Nephron progenitor cell (in vitro differentiated cells): Measurements from ENCODE around the gene RFC5.

Experiments used
- DNase-seq: peaks from one replicate; pipeline ENCODE4 v3.0.0; 2021
- H3K27ac Mint-ChIP-seq: 2 replicates; pipeline ENCODE4 v1.8.0; 2021; ENCODE audit warnings: mild to moderate bottlenecking, moderate library complexity, mixed read lengths
- H3K27me3 Mint-ChIP-seq: 2 replicates; pipeline ENCODE4 v1.8.0; 2021; ENCODE audit warnings: mild to moderate bottlenecking, low read depth, mixed read lengths; ENCODE audit not compliant: poor library complexity
- H3K36me3 Mint-ChIP-seq: 2 replicates; pipeline ENCODE4 v1.8.0; 2021; ENCODE audit warnings: low read depth, mixed read lengths
- H3K4me1 Mint-ChIP-seq: 2 replicates; pipeline ENCODE4 v1.8.0; 2021; ENCODE audit warnings: mixed read lengths
- H3K4me3 Mint-ChIP-seq: 2 replicates; pipeline ENCODE4 v1.8.0; 2021; ENCODE audit warnings: mild to moderate bottlenecking, moderate library complexity, mixed read lengths
- H3K9me3 Mint-ChIP-seq: 2 replicates; pipeline ENCODE4 v1.8.0; 2021; ENCODE audit warnings: mild to moderate bottlenecking, moderate library complexity, mixed read lengths
- TF ChIP-seq, protein P1 (sequence below): fragments of 200-600 bp; sonication (generic); IDR thresholded peaks from 2 replicates; pipeline ENCODE4 v1.5.0; 2021; ENCODE audit warnings: antibody characterized with exemption

The RFC5 gene

DNA sequence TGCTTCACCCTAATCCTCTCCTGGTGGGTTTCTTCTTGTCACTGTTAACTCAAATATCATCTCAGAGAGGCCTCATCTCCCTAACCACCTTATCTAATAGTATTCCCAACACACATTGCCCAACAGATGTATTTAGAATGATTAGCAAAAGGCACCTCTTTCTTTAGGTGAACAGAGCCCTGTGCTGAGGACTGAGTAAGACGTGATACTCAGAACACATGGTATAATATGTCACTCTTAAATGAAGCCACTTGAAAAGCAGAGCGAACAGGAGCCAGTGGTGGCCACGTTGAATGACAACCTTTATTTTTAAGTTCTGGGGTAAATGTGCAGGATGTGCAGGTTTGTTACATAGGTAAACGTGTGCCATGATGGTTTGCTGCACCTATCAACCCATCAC is 46.2 kb upstream of the RFC5 start:
- TF ChIP-seq, protein P1, sequence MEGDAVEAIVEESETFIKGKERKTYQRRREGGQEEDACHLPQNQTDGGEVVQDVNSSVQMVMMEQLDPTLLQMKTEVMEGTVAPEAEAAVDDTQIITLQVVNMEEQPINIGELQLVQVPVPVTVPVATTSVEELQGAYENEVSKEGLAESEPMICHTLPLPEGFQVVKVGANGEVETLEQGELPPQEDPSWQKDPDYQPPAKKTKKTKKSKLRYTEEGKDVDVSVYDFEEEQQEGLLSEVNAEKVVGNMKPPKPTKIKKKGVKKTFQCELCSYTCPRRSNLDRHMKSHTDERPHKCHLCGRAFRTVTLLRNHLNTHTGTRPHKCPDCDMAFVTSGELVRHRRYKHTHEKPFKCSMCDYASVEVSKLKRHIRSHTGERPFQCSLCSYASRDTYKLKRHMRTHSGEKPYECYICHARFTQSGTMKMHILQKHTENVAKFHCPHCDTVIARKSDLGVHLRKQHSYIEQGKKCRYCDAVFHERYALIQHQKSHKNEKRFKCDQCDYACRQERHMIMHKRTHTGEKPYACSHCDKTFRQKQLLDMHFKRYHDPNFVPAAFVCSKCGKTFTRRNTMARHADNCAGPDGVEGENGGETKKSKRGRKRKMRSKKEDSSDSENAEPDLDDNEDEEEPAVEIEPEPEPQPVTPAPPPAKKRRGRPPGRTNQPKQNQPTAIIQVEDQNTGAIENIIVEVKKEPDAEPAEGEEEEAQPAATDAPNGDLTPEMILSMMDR = no peak
- peak overlapping the region; percentile 87 for H3K4me3 Mint-ChIP-seq
- DNase-seq = no peak
- no peak overlapping the region for H3K27ac Mint-ChIP-seq
- H3K9me3 Mint-ChIP-seq = peaks cover 31% of the 10 kb centered on the region
- H3K36me3 Mint-ChIP-seq = peaks cover 4% of the 10 kb centered on the region
- H3K27me3 Mint-ChIP-seq = peaks cover 90% of the 10 kb centered on the region
- H3K4me1 Mint-ChIP-seq = peaks cover 21% of the 10 kb centered on the region

GRCh38 chr12:117972301-117972700 is 44.2 kb upstream of the RFC5 start:
- H3K27ac Mint-ChIP-seq = no peak overlapping the region

GRCh38 chr12:117975006-117975405 is 41.5 kb upstream of the RFC5 start:
- H3K27ac Mint-ChIP-seq = no peak overlapping the region
- TF ChIP-seq, protein P1 = no peak
- peaks cover 69% of the 10 kb centered on the region for H3K27me3 Mint-ChIP-seq

More at GRCh38 chr12:117972301-117972700, 44.2 kb upstream of the RFC5 start:
- DNase-seq = no peak
- Mint-ChIP-seq H3K27me3 (peaks cover 78% of the 10 kb centered on the region), H3K9me3 (peaks cover 30% of the 10 kb centered on the region), H3K4me1 (peaks cover 19% of the 10 kb centered on the region), H3K4me3 (no peak overlapping the region), H3K36me3 (peaks cover 4% of the 10 kb centered on the region)
- TF ChIP-seq, protein P1 = no peak

GRCh38 chr12:117977373-117977772 is 39.1 kb upstream of the RFC5 start:
- no peaks in the 10 kb centered on the region for H3K36me3 Mint-ChIP-seq
- no peak for DNase-seq
- no peak overlapping the region for H3K27ac Mint-ChIP-seq
- no peak overlapping the region for H3K4me3 Mint-ChIP-seq
- no peaks in the 10 kb centered on the region for H3K4me1 Mint-ChIP-seq
- H3K9me3 Mint-ChIP-seq = peaks cover 6% of the 10 kb centered on the region
- TF ChIP-seq, protein P1 = no peak
- H3K27me3 Mint-ChIP-seq = peaks cover 54% of the 10 kb centered on the region

More at GRCh38 chr12:117975006-117975405, 41.5 kb upstream of the RFC5 start:
- H3K4me3 Mint-ChIP-seq = no peak overlapping the region
- no peak for DNase-seq
- H3K4me1 Mint-ChIP-seq = no peaks in the 10 kb centered on the region
- H3K9me3 Mint-ChIP-seq = peaks cover 25% of the 10 kb centered on the region
- H3K36me3 Mint-ChIP-seq = peaks cover 4% of the 10 kb centered on the region

DNA sequence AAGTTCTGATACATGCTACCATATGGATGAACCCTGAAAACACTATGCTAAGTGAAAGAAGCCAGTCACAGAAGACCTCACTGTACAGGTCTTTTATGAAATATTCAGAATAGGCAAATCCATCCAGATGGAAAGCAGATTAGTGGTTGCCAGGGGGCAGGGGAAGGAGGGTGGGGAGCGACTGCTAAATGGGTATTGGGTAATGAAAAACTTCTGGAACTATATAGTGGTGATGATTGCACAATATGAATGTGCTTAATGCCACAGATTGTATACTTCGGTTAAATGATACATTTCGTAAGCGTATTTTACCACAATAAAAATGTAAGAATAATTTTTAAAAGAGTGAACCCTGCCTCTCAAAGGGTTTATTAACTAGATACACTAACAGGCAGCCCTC is 35.9 kb upstream of the RFC5 start:
- Mint-ChIP-seq H3K27me3 (peaks cover 37% of the 10 kb centered on the region), H3K4me3 (no peak overlapping the region), H3K4me1 (no peaks in the 10 kb centered on the region), H3K36me3 (no peaks in the 10 kb centered on the region), H3K27ac (no peak overlapping the region), H3K9me3 (no peaks in the 10 kb centered on the region)
- TF ChIP-seq, protein P1 = no peak
- no peak for DNase-seq

DNA sequence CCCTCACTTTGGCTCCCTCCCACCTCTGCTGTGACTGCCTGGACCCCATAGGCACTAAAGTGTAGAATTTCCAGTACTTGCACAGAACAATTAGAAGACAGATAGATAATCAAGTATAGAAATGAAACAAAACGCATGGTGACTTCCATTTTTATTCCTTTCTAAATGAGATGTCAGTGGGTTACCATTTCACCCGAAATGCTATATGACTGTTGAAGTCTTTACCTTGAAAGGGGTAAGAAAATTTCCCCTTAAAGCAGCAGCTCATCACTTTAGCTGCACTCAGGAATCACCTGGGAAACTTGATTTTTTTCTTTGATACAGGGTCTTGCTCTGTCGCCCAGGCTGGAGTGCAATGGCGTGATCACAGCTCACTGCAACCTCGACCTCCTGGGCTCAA is 35.2 kb upstream of the RFC5 start:
- no peaks in the 10 kb centered on the region for H3K36me3 Mint-ChIP-seq

More for the DNA sequence above, 35.2 kb upstream of the RFC5 start:
- H3K27ac Mint-ChIP-seq = no peak overlapping the region
- no peak for DNase-seq
- no peaks in the 10 kb centered on the region for H3K4me1 Mint-ChIP-seq
- TF ChIP-seq, protein P1 = no peak
- H3K27me3 Mint-ChIP-seq = peaks cover 37% of the 10 kb centered on the region
- H3K9me3 Mint-ChIP-seq = no peaks in the 10 kb centered on the region
- no peak overlapping the region for H3K4me3 Mint-ChIP-seq
